ENCODE measurements around the gene POMT1.

DNA sequence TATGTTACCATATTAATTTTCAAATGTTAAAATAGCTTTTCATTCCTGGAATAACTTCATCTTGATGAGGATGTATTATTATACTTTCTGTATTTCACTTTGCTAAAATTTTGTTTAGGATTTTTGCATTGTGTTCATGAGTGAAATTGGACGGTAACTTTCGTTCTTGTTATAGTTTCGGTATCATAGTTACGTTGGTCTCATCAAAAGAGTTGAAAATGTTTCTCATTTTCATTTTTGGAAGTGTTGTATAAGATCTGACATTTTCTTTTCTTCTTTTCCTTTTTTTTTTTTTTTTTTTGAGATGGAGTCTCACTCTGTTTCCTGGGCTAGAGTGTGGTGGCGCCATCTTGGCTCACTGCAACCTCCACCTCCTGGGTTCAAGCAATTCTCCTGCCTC lies 62.7 kb downstream of the POMT1 start:
- TF ChIP-seq CTCF (IDR thresholded peaks at IDR 0.05) = no peak
- TF ChIP-seq, protein P1, sequence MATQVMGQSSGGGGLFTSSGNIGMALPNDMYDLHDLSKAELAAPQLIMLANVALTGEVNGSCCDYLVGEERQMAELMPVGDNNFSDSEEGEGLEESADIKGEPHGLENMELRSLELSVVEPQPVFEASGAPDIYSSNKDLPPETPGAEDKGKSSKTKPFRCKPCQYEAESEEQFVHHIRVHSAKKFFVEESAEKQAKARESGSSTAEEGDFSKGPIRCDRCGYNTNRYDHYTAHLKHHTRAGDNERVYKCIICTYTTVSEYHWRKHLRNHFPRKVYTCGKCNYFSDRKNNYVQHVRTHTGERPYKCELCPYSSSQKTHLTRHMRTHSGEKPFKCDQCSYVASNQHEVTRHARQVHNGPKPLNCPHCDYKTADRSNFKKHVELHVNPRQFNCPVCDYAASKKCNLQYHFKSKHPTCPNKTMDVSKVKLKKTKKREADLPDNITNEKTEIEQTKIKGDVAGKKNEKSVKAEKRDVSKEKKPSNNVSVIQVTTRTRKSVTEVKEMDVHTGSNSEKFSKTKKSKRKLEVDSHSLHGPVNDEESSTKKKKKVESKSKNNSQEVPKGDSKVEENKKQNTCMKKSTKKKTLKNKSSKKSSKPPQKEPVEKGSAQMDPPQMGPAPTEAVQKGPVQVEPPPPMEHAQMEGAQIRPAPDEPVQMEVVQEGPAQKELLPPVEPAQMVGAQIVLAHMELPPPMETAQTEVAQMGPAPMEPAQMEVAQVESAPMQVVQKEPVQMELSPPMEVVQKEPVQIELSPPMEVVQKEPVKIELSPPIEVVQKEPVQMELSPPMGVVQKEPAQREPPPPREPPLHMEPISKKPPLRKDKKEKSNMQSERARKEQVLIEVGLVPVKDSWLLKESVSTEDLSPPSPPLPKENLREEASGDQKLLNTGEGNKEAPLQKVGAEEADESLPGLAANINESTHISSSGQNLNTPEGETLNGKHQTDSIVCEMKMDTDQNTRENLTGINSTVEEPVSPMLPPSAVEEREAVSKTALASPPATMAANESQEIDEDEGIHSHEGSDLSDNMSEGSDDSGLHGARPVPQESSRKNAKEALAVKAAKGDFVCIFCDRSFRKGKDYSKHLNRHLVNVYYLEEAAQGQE (IDR thresholded peaks at IDR 0.05; ENCODE audit: low read depth, low read length) = no peak
- no peak for TF ChIP-seq GABPA (IDR thresholded peaks at IDR 0.05; ENCODE audit: low read depth)
- TF ChIP-seq RAD21 (IDR thresholded peaks at IDR 0.05; ENCODE audit: low read length) = no peak
- TF ChIP-seq, protein P2, sequence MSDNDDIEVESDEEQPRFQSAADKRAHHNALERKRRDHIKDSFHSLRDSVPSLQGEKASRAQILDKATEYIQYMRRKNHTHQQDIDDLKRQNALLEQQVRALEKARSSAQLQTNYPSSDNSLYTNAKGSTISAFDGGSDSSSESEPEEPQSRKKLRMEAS (IDR thresholded peaks at IDR 0.05; ENCODE audit: low read depth) = no peak
- no peak for TF ChIP-seq YY1 (IDR thresholded peaks at IDR 0.05; ENCODE audit: low read depth)
- TF ChIP-seq JUND (IDR thresholded peaks at IDR 0.05) = no peak
- no peak for TF ChIP-seq POLR2AphosphoS5 (IDR thresholded peaks at IDR 0.05; ENCODE audit: low read depth, low read length)
- no peak for TF ChIP-seq MEF2A (IDR thresholded peaks at IDR 0.05; ENCODE audit: borderline replicate concordance, low read depth)
